Measurements from ENCODE around the gene CREB5. TPM values are rescaled to one million over a fixed set of nuclear protein-coding genes. Genes with fewer than 3 reads are reported as not detected.

Gene CREB5
- total RNA-seq, 1 experiment from 2014 or later: 0.49 TPM

GRCh38 chr7:28798274-28798673 is 386.0 kb downstream of the CREB5 start:
- no peak overlapping the region for H3K4me3 ChIP-seq (replicated peaks in 1 of 2; ENCODE audit: low read depth in 1 of 2, low read length in 2 of 2)
- no peaks in the 10 kb centered on the region for H3K79me2 ChIP-seq (ENCODE audit: insufficient read depth, low read length)
- no peak overlapping the region for H2AFZ ChIP-seq (ENCODE audit: low read depth, low read length, poor library complexity, severe bottlenecking)
- TF ChIP-seq ELF1 (IDR thresholded peaks at IDR 0.05; ENCODE audit: borderline replicate concordance, low read depth): no peak
- TF ChIP-seq ZBTB33 (IDR thresholded peaks at IDR 0.05; ENCODE audit: extremely low read depth, insufficient replicate concordance, low read length): no peak
- no peak for TF ChIP-seq SP1 (IDR thresholded peaks at IDR 0.05; ENCODE audit: low read depth)
- no peak for TF ChIP-seq CTCF (IDR thresholded peaks at IDR 0.05 in 2 of 3, conservative IDR thresholded peaks at IDR 0.05 in 1 of 3; ENCODE audit: borderline replicate concordance in 1 of 3, insufficient read depth in 1 of 3, low read depth in 2 of 3, low read length in 2 of 3)
- no peak for TF ChIP-seq RAD21 (IDR thresholded peaks at IDR 0.05; ENCODE audit: low read depth)
- TF ChIP-seq POLR2AphosphoS5 (IDR thresholded peaks at IDR 0.05; ENCODE audit: low read depth, low read length): no peak
- TF ChIP-seq FOSL1 (IDR thresholded peaks at IDR 0.05; ENCODE audit: low read depth): no peak
- no peak for TF ChIP-seq JUND (IDR thresholded peaks at IDR 0.05)
- no peak for TF ChIP-seq CBX3 (IDR thresholded peaks at IDR 0.05; ENCODE audit: low read depth)
- no peak for TF ChIP-seq POLR2A (IDR thresholded peaks at IDR 0.05; ENCODE audit: borderline replicate concordance, extremely low read depth, insufficient read depth, insufficient read length)
- TF ChIP-seq SIN3A (IDR thresholded peaks at IDR 0.05; ENCODE audit: low read depth): no peak
- TF ChIP-seq TCF7L2 (IDR thresholded peaks at IDR 0.05; ENCODE audit: borderline replicate concordance, extremely low read depth, insufficient read depth, insufficient read length): no peak
- no peak for TF ChIP-seq YY1 (IDR thresholded peaks at IDR 0.05; ENCODE audit: extremely low read depth, insufficient replicate concordance, low read depth, low read length)
- TF ChIP-seq ZNF274 (IDR thresholded peaks at IDR 0.05; ENCODE audit: low read depth, low read length): no peak
- TF ChIP-seq MAX (IDR thresholded peaks at IDR 0.05): no peak
- no peaks in the 10 kb centered on the region for H3K9me2 ChIP-seq (ENCODE audit: insufficient read depth)
- RAD21 ChIA-PET (ENCODE audit: low non-redundant PET in 1 of 2, low total read pairs in 2 of 2, uncharacterized antibody in 2 of 2, unreplicated experiment in 2 of 2): no interaction called here
- ATAC-seq (no peak), DNase-seq (ENCODE audit: low read depth, low spot score) (no peak)
- no peaks in the 10 kb centered on the region for H3K9me3 ChIP-seq (ENCODE audit: control insufficient read depth in 1 of 2, insufficient read depth in 1 of 2, low read depth in 1 of 2, low read length in 2 of 2)
- H3K36me3 ChIP-seq (ENCODE audit: control insufficient read depth in 1 of 2, insufficient read depth in 2 of 2, low read length in 2 of 2): no peaks in the 10 kb centered on the region
- no peaks in the 10 kb centered on the region for H4K20me1 ChIP-seq (ENCODE audit: insufficient read depth)
- intact Hi-C loops (cut with micrococcal nuclease): no loop called here
- peaks cover 10% of the 10 kb centered on the region; the same call in 1 of the 2 replicates for H3K27me3 ChIP-seq (ENCODE audit: insufficient read depth, low read length)
- H3K4me2 ChIP-seq (ENCODE audit: low read length): no peak overlapping the region
- no peak overlapping the region for H3K27ac ChIP-seq (ENCODE audit: low read depth, low read length)
- POLR2A ChIA-PET: no interaction called here
- H3K4me1 ChIP-seq (ENCODE audit: control insufficient read depth in 1 of 2, insufficient read depth in 2 of 2, low read length in 2 of 2): no peaks in the 10 kb centered on the region
- no TSS peak for BruUV-seq (replicated peaks)
- CTCF ChIA-PET: no interaction called here
- H3K9ac ChIP-seq (ENCODE audit: low read length): no peak overlapping the region
